ENCODE data around the gene RPS6KA3.

RPS6KA3 gene

GRCh38 chrX:20197641-20198210 is 69.0 kb downstream of the RPS6KA3 start:
- Histone ChIP-seq H3K79me1 (replicated peaks; ENCODE audit: low read length, poor library complexity, severe bottlenecking) (no peaks in the 10 kb centered on the region), H3K36me3 (ENCODE audit: control insufficient read depth in 1 of 2, insufficient read depth in 2 of 2, low read depth in 1 of 2, low read length in 2 of 2) (peaks cover 0 to 37% of the 10 kb centered on the region in 2 experiments), H3K27me3 (ENCODE audit: control insufficient read depth in 1 of 2, insufficient read depth in 1 of 2, low read length in 2 of 2) (peaks cover 0 to 2% of the 10 kb centered on the region in 2 experiments), H3K9ac (ENCODE audit: low read length) (no peak overlapping the region), H2AK5ac (ENCODE audit: low read length, severe bottlenecking) (no peak overlapping the region), H3K14ac (ENCODE audit: low read length in 2 of 2) (no peak overlapping the region), H3K4me2 (ENCODE audit: low read length, poor library complexity, severe bottlenecking) (no peak overlapping the region), H2BK12ac (ENCODE audit: low read length in 2 of 2) (no peak overlapping the region), H2BK5ac (ENCODE audit: low read depth, low read length, poor library complexity, severe bottlenecking) (no peak overlapping the region), H2BK120ac (ENCODE audit: low read depth, low read length) (no peak overlapping the region), H3K4me1 (ENCODE audit: control insufficient read depth, insufficient read depth, low read depth, low read length) (no peaks in the 10 kb centered on the region), H3K9me3 (ENCODE audit: control insufficient read depth, low read length) (no peaks in the 10 kb centered on the region), H4K8ac (ENCODE audit: low read length) (no peak overlapping the region), H2AFZ (ENCODE audit: low read depth, low read length) (no peak overlapping the region), H3K4me3 (ENCODE audit: insufficient read depth in 1 of 2, low read depth in 1 of 2, low read length in 2 of 2) (no peak overlapping the region), H4K91ac (ENCODE audit: low read length) (no peak overlapping the region), H3K18ac (ENCODE audit: low read depth in 1 of 2, low read length in 2 of 2) (no peak overlapping the region), H2BK15ac (ENCODE audit: low read depth, poor library complexity, severe bottlenecking) (no peak overlapping the region), H3K23ac (ENCODE audit: low read length in 2 of 2) (no peak overlapping the region), H3K4ac (ENCODE audit: low read depth in 1 of 2, low read length in 2 of 2) (no peak overlapping the region), H3K27ac (ENCODE audit: low read length, poor library complexity, severe bottlenecking) (no peak overlapping the region)
- DNase-seq: no peak
- whole genome bisulfite sequencing: no CpG with 5 or more reads among the region's 2 CpGs

- H3K27me3 ChIP-seq (ENCODE audit: control insufficient read depth in 1 of 2, insufficient read depth in 1 of 2, low read length in 2 of 2): no peaks in the 10 kb centered on the region
- no peak overlapping the region for H3K18ac ChIP-seq (ENCODE audit: low read depth in 1 of 2, low read length in 2 of 2)
- no peak for DNase-seq
- H3K9me3 ChIP-seq (ENCODE audit: control insufficient read depth, low read length): no peaks in the 10 kb centered on the region
- H4K8ac ChIP-seq (ENCODE audit: low read length): no peak overlapping the region
- no peak overlapping the region for H2BK12ac ChIP-seq (ENCODE audit: low read length in 2 of 2)
- no peaks in the 10 kb centered on the region for H3K4me1 ChIP-seq (ENCODE audit: control insufficient read depth, insufficient read depth, low read depth, low read length)
- H3K14ac ChIP-seq (ENCODE audit: low read length in 2 of 2): no peak overlapping the region
- no peaks in the 10 kb centered on the region for H3K79me1 ChIP-seq (replicated peaks; ENCODE audit: low read length, poor library complexity, severe bottlenecking)
- no peak overlapping the region for H2BK120ac ChIP-seq (ENCODE audit: low read depth, low read length)
- no peak overlapping the region for H3K27ac ChIP-seq (ENCODE audit: low read length, poor library complexity, severe bottlenecking)
- H3K9ac ChIP-seq (ENCODE audit: low read length): no peak overlapping the region
- no peak overlapping the region for H4K91ac ChIP-seq (ENCODE audit: low read length)
- no peak overlapping the region for H3K4me3 ChIP-seq (ENCODE audit: insufficient read depth in 1 of 2, low read depth in 1 of 2, low read length in 2 of 2)
- no peak overlapping the region for H2AFZ ChIP-seq (ENCODE audit: low read depth, low read length)
- H2BK15ac ChIP-seq (ENCODE audit: low read depth, poor library complexity, severe bottlenecking): no peak overlapping the region
- H3K23ac ChIP-seq (ENCODE audit: low read length in 2 of 2): no peak overlapping the region
- no peak overlapping the region for H3K4ac ChIP-seq (ENCODE audit: low read depth in 1 of 2, low read length in 2 of 2)
- no peak overlapping the region for H2AK5ac ChIP-seq (ENCODE audit: low read length, severe bottlenecking)
- H3K36me3 ChIP-seq (ENCODE audit: control insufficient read depth in 1 of 2, insufficient read depth in 2 of 2, low read depth in 1 of 2, low read length in 2 of 2): peaks cover 0 to 40% of the 10 kb centered on the region in 2 experiments
- no peak overlapping the region for H3K4me2 ChIP-seq (ENCODE audit: low read length, poor library complexity, severe bottlenecking)
- no peak overlapping the region for H2BK5ac ChIP-seq (ENCODE audit: low read depth, low read length, poor library complexity, severe bottlenecking)
These were observed 77.5 kb downstream of the RPS6KA3 start for GRCh38 chrX:20189171-20189570.

- H2AK5ac ChIP-seq (ENCODE audit: low read length, severe bottlenecking): no peak overlapping the region
- no peak for DNase-seq
- no peak overlapping the region for H3K9ac ChIP-seq (ENCODE audit: low read length)
These were observed 84.9 kb downstream of the RPS6KA3 start for GRCh38 chrX:20181598-20182329.

GRCh38 chrX:20177093-20177492 is 89.6 kb downstream of the RPS6KA3 start:
- Histone ChIP-seq H3K4me3 (ENCODE audit: insufficient read depth in 1 of 2, low read depth in 1 of 2, low read length in 2 of 2) (no peak overlapping the region), H3K14ac (ENCODE audit: low read length in 2 of 2) (no peak overlapping the region), H3K4me1 (ENCODE audit: control insufficient read depth, insufficient read depth, low read depth, low read length) (no peaks in the 10 kb centered on the region), H4K8ac (ENCODE audit: low read length) (no peak overlapping the region), H2BK120ac (ENCODE audit: low read depth, low read length) (no peak overlapping the region), H2BK5ac (ENCODE audit: low read depth, low read length, poor library complexity, severe bottlenecking) (no peak overlapping the region), H2AK5ac (ENCODE audit: low read length, severe bottlenecking) (no peak overlapping the region), H3K4ac (ENCODE audit: low read depth in 1 of 2, low read length in 2 of 2) (no peak overlapping the region), H3K36me3 (ENCODE audit: control insufficient read depth in 1 of 2, insufficient read depth in 2 of 2, low read depth in 1 of 2, low read length in 2 of 2) (peaks cover 3 to 63% of the 10 kb centered on the region in 2 experiments), H3K4me2 (ENCODE audit: low read length, poor library complexity, severe bottlenecking) (no peak overlapping the region), H3K79me1 (replicated peaks; ENCODE audit: low read length, poor library complexity, severe bottlenecking) (no peaks in the 10 kb centered on the region), H2AFZ (ENCODE audit: low read depth, low read length) (no peak overlapping the region), H3K27me3 (ENCODE audit: control insufficient read depth in 1 of 2, insufficient read depth in 1 of 2, low read length in 2 of 2) (peaks cover 0 to 8% of the 10 kb centered on the region in 2 experiments), H3K23ac (ENCODE audit: low read length in 2 of 2) (no peak overlapping the region), H2BK15ac (ENCODE audit: low read depth, poor library complexity, severe bottlenecking) (no peak overlapping the region), H4K91ac (ENCODE audit: low read length) (no peak overlapping the region), H2BK12ac (ENCODE audit: low read length in 2 of 2) (no peak overlapping the region), H3K18ac (ENCODE audit: low read depth in 1 of 2, low read length in 2 of 2) (no peak overlapping the region), H3K27ac (ENCODE audit: low read length, poor library complexity, severe bottlenecking) (no peak overlapping the region), H3K9ac (ENCODE audit: low read length) (no peak overlapping the region), H3K9me3 (ENCODE audit: control insufficient read depth, low read length) (no peaks in the 10 kb centered on the region)
- no peak for DNase-seq

More at GRCh38 chrX:20181598-20182329, 84.9 kb downstream of the RPS6KA3 start:
- Histone ChIP-seq H3K4me3 (ENCODE audit: insufficient read depth in 1 of 2, low read depth in 1 of 2, low read length in 2 of 2) (no peak overlapping the region), H2BK5ac (ENCODE audit: low read depth, low read length, poor library complexity, severe bottlenecking) (no peak overlapping the region), H2BK120ac (ENCODE audit: low read depth, low read length) (no peak overlapping the region), H3K4me2 (ENCODE audit: low read length, poor library complexity, severe bottlenecking) (no peak overlapping the region), H3K18ac (ENCODE audit: low read depth in 1 of 2, low read length in 2 of 2) (no peak overlapping the region), H3K9me3 (ENCODE audit: control insufficient read depth, low read length) (no peaks in the 10 kb centered on the region), H3K36me3 (ENCODE audit: control insufficient read depth in 1 of 2, insufficient read depth in 2 of 2, low read depth in 1 of 2, low read length in 2 of 2) (peaks cover 0 to 52% of the 10 kb centered on the region in 2 experiments), H3K23ac (ENCODE audit: low read length in 2 of 2) (no peak overlapping the region), H3K4ac (ENCODE audit: low read depth in 1 of 2, low read length in 2 of 2) (no peak overlapping the region), H4K91ac (ENCODE audit: low read length) (no peak overlapping the region), H2AFZ (ENCODE audit: low read depth, low read length) (no peak overlapping the region), H2BK15ac (ENCODE audit: low read depth, poor library complexity, severe bottlenecking) (no peak overlapping the region), H3K27me3 (ENCODE audit: control insufficient read depth in 1 of 2, insufficient read depth in 1 of 2, low read length in 2 of 2) (no peaks in the 10 kb centered on the region), H4K8ac (ENCODE audit: low read length) (no peak overlapping the region), H2BK12ac (ENCODE audit: low read length in 2 of 2) (no peak overlapping the region), H3K14ac (ENCODE audit: low read length in 2 of 2) (no peak overlapping the region), H3K79me1 (replicated peaks; ENCODE audit: low read length, poor library complexity, severe bottlenecking) (no peaks in the 10 kb centered on the region), H3K4me1 (ENCODE audit: control insufficient read depth, insufficient read depth, low read depth, low read length) (no peaks in the 10 kb centered on the region), H3K27ac (ENCODE audit: low read length, poor library complexity, severe bottlenecking) (no peak overlapping the region)
- 100% methylated on average over 2 of the region's 3 CpGs for WGBS
